Type B pancreatic cell (in vitro differentiated cells): ENCODE results near the gene MACROD1. TPM values are rescaled to one million over a fixed set of nuclear protein-coding genes. Genes with fewer than 3 reads are reported as not detected.

Experiments used
- DNase-seq: peaks from one replicate; pipeline ENCODE4 v3.0.0; 2021; ENCODE audit warnings: mixed read lengths; ENCODE audit not compliant: unreplicated experiment; ENCODE audit errors: extremely low spot score
- H3K27ac Mint-ChIP-seq: 2 replicates; pipeline ENCODE4 v1.8.0; 2021; ENCODE audit warnings: mild to moderate bottlenecking, mixed read lengths
- H3K27me3 Mint-ChIP-seq: 2 replicates; pipeline ENCODE4 v1.8.0; 2021; ENCODE audit warnings: mixed read lengths
- H3K36me3 Mint-ChIP-seq: 2 replicates; pipeline ENCODE4 v1.8.0; 2021; ENCODE audit warnings: mixed read lengths
- H3K4me1 Mint-ChIP-seq: one replicate; pipeline ENCODE4 v1.8.0; 2021; ENCODE audit warnings: mixed read lengths; ENCODE audit not compliant: unreplicated experiment
- H3K4me3 Mint-ChIP-seq: 2 replicates; pipeline ENCODE4 v1.8.0; 2021; ENCODE audit warnings: mild to moderate bottlenecking, mixed read lengths
- H3K9me3 Mint-ChIP-seq: 2 replicates; pipeline ENCODE4 v1.8.0; 2021; ENCODE audit warnings: mixed read lengths
- CTCF ChIP-seq: fragments of 200-600 bp; sonication (generic); conservative IDR thresholded peaks from 2 replicates; pipeline ENCODE4 v1.5.0; 2021; ENCODE audit warnings: antibody characterized with exemption, mild to moderate bottlenecking
- total RNA-seq: library from RNA; stranded (reverse); gene quantifications from 2 replicates; pipeline ENCODE4 v1.2.1, GENCODE V29; 2021; ENCODE audit warnings: low replicate concordance

MACROD1 gene
- total RNA-seq, 1 donor from 2014 or later, result 21.1 TPM

GRCh38 chr11:64022125-64022784, 143.7 kb downstream of the MACROD1 start:
- TF ChIP-seq CTCF, result no peak

GRCh38 chr11:64021757-64022093, 144.2 kb downstream of the MACROD1 start:
- Mint-ChIP-seq H3K27me3 (peaks cover 7% of the 10 kb centered on the region), H3K4me3 (peak overlapping the region; percentile 34), H3K4me1 (peaks cover 28% of the 10 kb centered on the region), H3K36me3 (no peaks in the 10 kb centered on the region), H3K9me3 (no peaks in the 10 kb centered on the region), H3K27ac (peak overlapping the region; percentile 51)
- no peak for DNase-seq
- TF ChIP-seq CTCF, result no peak

More at GRCh38 chr11:64022125-64022784, 143.7 kb downstream of the MACROD1 start:
- Mint-ChIP-seq H3K4me3 (peak overlapping the region; percentile 39), H3K4me1 (peaks cover 33% of the 10 kb centered on the region), H3K9me3 (no peaks in the 10 kb centered on the region), H3K36me3 (no peaks in the 10 kb centered on the region), H3K27me3 (peaks cover 8% of the 10 kb centered on the region), H3K27ac (peak overlapping the region; percentile 34)
- no peak for DNase-seq

- Mint-ChIP-seq H3K27ac (peak overlapping the region; percentile 51), H3K4me3 (peak overlapping the region; percentile 34), H3K9me3 (no peaks in the 10 kb centered on the region), H3K4me1 (peaks cover 28% of the 10 kb centered on the region), H3K27me3 (peaks cover 7% of the 10 kb centered on the region), H3K36me3 (no peaks in the 10 kb centered on the region)
- no peak for DNase-seq
- no peak for TF ChIP-seq CTCF
Observed at GRCh38 chr11:64020976-64021756, 144.7 kb downstream of the MACROD1 start.

GRCh38 chr11:64019106-64020037, 146.5 kb downstream of the MACROD1 start:
- Mint-ChIP-seq H3K36me3 (no peaks in the 10 kb centered on the region), H3K27ac (no peak overlapping the region), H3K4me3 (no peak overlapping the region), H3K4me1 (peaks cover 21% of the 10 kb centered on the region), H3K27me3 (peaks cover 7% of the 10 kb centered on the region), H3K9me3 (no peaks in the 10 kb centered on the region)
- TF ChIP-seq CTCF, result no peak
- DNase-seq, result no peak

GRCh38 chr11:64018310-64018709, 147.6 kb downstream of the MACROD1 start:
- Mint-ChIP-seq H3K36me3 (no peaks in the 10 kb centered on the region), H3K4me1 (peaks cover 12% of the 10 kb centered on the region), H3K27ac (no peak overlapping the region), H3K4me3 (no peak overlapping the region), H3K27me3 (peaks cover 7% of the 10 kb centered on the region), H3K9me3 (no peaks in the 10 kb centered on the region)
- no peak for DNase-seq
- TF ChIP-seq CTCF, result no peak
